Coronary artery (tissue), 2 donors: ENCODE results near the gene CALD1.
A peak's percentile ranks its signal among the peaks of the same experiment; 100 is the strongest.

Experiments
- DNase-seq: peaks from one replicate; pipeline ENCODE4 v3.0.0-alpha.2; 2017; ENCODE audit warnings: low spot score
- H3K27ac ChIP-seq, 2 donors: fragments of 200-600 bp; sonication (generic); one replicate each; pipeline ENCODE4 v1.5.1; 2016 to 2019
- H3K4me3 ChIP-seq: fragments of 200-600 bp; sonication (generic); 2 replicates; pipeline ENCODE4 v1.5.1; 2016; ENCODE audit warnings: mild to moderate bottlenecking, moderate library complexity
- CTCF ChIP-seq: fragments of 200-600 bp; sonication (generic); IDR thresholded peaks from one replicate; pipeline ENCODE4 v1.5.1; 2019; ENCODE audit warnings: antibody characterized with exemption

Gene CALD1

DNA sequence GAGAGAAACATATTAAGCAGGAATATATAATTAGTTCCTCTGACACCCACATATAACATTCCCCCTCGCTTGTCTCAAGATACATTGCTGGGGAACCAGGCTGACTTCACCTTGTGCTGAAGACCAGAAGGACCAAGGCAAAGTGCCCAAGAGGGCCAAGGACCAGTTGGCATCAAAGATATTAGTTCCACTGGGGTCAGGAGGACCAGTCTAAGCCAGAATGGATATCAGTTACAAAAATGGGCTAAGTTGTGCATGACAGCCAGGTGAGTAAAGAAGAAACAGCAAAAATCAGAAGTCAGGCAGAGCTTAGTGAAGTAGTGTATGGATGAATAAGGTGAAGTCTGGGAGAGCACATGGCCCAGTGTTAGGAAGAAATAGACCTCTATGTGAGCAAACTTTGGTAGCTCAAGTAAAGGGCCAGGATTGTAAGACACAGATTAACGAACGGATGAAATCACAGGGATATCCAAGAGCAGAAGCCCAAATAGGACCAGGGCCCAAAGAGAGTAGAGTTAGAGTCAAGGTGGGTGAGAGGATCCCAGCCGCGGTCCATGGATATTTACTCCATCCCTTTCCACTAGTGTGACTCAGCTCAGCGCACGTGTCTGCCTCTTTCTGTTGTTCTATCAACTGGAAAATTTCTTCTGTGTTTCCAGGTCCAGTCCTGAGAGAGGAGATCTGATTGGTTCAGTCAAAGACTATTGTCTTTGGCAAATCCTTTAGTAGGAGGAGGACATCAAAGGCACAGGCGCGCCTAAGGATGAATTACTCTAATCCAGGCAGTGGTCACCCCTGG is 5.0 kb downstream of the CALD1 start:
- no peak for TF ChIP-seq CTCF
- H3K27ac ChIP-seq, result peak overlapping the region; percentile 81 to 88
- peak; percentile 54 for DNase-seq
- peak overlapping the region; percentile 72 for H3K4me3 ChIP-seq

- Histone ChIP-seq H3K4me3 (peak overlapping the region; percentile 40), H3K27ac (peak overlapping the region; percentile 81 to 88)
- no peak for DNase-seq
- TF ChIP-seq CTCF, result no peak
Observed at GRCh38 chr7:134785842-134786241, 6.4 kb downstream of the CALD1 start.

DNA sequence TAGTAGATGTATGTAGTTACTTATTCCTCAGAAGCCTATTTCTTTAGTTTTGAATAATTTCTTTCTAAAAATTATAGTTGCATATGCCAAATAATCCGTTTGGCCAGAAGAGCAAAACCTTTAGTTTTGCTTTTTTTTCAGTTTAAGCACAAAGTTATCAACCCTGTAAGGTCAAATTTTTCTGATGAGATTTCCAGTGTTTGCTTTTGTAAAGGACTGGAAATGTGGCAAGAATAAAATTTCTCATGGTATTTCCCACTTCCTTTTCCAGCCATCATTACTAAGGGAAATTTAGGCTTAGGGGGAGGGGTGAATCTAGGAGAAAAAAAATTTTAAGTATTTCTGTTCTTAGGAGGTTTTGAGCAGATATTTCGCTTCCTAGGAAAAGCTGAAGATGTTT is 7.6 kb downstream of the CALD1 start:
- DNase-seq, result no peak
- no peak for TF ChIP-seq CTCF
- peak overlapping the region; percentile 79 to 81 for H3K27ac ChIP-seq
- H3K4me3 ChIP-seq, result peak overlapping the region; percentile 56

DNA sequence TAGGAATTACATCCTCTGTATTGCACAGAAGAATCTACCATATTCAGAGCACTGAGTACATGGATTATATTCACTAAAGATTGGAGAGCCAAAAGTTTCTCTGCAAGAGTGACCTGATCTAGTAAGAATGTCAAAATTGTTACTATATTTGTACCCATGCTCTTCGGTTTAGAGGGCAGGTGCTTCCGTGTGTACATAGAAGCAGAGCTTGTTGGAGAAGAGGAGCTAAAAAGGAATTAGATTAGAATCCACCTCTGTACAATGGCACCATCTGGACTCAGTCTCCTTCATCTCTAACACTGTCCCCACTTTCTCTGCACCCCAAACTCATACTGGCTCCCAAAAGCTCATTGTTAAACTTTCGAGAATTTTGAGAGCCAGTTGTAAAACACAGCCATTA is 8.3 kb downstream of the CALD1 start:
- DNase-seq, result no peak
- TF ChIP-seq CTCF, result no peak
- Histone ChIP-seq H3K4me3 (peak overlapping the region; percentile 56), H3K27ac (peak overlapping the region; percentile 79 to 81)

- peak overlapping the region; percentile 56 for H3K4me3 ChIP-seq
- no peak for TF ChIP-seq CTCF
- H3K27ac ChIP-seq, result peak overlapping the region; percentile 79 to 81
Observed at GRCh38 chr7:134788191-134788590, 8.8 kb downstream of the CALD1 start.

DNA sequence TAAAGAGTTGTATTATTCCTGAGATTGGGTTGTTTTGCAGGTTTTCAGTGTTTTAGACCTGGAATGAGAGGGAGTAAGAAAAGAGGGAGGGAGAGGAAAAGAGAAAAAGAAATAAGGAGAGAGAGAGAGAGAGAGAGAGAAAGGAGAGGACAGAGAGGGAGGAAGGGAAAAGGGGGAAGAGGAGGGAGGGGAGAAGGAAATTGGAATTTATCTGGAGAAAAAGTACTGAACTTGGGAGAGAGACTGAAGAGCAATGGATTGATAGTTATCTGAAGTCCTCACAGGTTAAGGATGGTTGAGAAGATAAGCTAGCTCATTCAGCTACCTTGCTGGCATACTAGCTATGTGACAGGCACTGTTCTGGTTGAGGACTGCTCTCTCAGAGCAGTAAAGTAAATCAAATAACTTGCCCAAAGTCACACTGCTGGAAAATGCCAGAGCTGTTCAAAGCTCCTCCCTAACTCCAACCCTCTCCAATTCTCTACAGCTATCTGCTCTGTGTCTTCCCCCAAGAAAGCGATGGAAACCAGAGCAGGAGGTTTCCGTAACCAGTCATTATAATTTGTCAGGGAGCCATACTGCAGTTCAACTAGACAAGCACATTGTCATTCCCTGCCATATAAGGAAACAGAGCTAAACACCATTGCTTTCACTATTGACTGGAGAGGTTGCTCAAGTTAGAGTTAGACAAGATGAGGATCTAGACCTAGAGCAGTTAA is 10.7 kb downstream of the CALD1 start:
- H3K4me3 ChIP-seq, result peak overlapping the region; percentile 58
- no peak for TF ChIP-seq CTCF
- DNase-seq, result no peak
- H3K27ac ChIP-seq, result peak overlapping the region; percentile 81 to 92

More at GRCh38 chr7:134788191-134788590, 8.8 kb downstream of the CALD1 start:
- DNase-seq, result no peak
